GM18861 (cell line): ENCODE measurements around the gene JARID2.

Experiments used
- ATAC-seq: cut with Tn5 transposase; IDR thresholded peaks from one replicate; pipeline ENCODE4 v1.9.1; 2021; ENCODE audit not compliant: unreplicated experiment

The JARID2 gene

DNA sequence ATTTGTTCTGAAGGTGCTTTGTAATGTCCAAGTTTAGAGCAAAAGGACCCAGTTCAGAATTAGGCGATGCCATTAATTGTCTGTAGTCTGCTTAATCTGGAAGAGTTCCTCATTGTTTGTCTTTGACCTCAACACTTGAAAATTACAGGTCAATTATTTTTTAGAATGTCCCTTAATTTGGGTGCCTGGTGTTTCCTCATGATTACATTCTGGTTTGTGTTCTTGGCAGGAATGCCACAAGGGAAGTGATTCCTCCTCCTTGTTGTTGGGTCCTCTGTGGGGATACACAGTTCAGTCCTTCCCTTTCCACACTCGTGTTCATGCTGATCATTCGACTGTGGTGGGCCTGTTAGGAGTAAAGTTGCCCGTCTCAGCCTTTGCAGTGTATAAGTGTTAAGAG, 207.3 kb downstream of the JARID2 start:
- no peak for ATAC-seq

GRCh38 chr6:15453622-15454021, 207.8 kb downstream of the JARID2 start:
- no peak for ATAC-seq

GRCh38 chr6:15456422-15456821, 210.6 kb downstream of the JARID2 start:
- no peak for ATAC-seq

GRCh38 chr6:15457121-15457650, 211.3 kb downstream of the JARID2 start:
- ATAC-seq: no peak

DNA sequence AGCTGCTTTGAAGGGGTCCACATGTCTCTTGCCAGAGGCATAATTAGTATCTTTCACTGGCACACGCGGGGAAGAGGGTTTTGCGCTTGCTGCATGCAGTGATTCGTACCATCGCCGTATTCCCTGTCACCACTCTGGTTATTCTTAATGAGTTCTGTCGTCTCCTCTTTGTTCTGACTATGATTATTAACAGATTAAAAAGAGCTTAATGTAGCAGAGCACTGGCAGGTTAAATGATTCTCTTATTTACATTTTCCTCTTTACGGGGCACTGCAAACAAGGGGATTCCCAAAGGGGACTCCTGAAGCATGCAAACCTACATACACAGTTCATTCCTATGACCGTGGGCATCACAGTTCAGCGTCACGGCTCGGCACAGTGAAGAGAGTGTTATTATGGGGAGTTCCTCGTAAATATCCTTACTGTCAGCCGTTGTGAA, 212.2 kb downstream of the JARID2 start:
- ATAC-seq: peak; percentile 55

DNA sequence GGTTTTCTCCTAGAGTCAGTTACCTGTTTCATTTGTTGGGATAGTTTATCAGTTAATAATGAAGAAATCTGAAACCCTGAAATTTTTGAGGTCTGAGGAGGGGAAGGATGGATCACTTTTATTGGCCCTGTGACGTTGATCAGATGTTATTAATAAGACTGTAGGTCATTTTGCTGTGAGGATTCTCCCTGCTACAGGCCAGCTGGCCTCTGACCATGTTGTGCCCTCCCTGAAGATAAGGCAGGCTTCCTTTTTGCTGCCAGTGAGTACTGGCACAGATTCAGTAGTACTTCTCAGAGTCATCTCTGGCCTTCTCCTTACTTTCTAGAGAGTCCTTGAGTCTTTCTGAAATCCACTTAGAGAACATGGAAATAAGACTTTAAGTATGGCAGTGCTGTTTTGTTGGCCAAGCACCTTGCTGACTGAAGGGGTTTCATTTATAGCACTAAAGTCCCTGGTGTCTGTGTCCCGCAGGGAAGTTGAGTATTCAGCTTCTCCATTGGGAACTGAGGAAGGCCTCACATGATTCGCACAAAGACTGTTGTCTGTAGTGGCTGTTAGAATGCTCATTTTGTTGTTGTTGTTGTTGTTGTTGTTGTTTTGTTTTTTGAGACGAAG, 214.3 kb downstream of the JARID2 start:
- ATAC-seq: no peak

- ATAC-seq: no peak
Observed at GRCh38 chr6:15461127-15461944, 215.5 kb downstream of the JARID2 start.

- ATAC-seq: no peak
Observed at GRCh38 chr6:15462256-15462655, 216.4 kb downstream of the JARID2 start.

- ATAC-seq: no peak
Observed at GRCh38 chr6:15462717-15463525, 217.1 kb downstream of the JARID2 start.

- ATAC-seq: no peak
Observed at GRCh38 chr6:15464211-15464725, 218.4 kb downstream of the JARID2 start.

- no peak for ATAC-seq
Observed at GRCh38 chr6:15465212-15465611, 219.3 kb downstream of the JARID2 start.

DNA sequence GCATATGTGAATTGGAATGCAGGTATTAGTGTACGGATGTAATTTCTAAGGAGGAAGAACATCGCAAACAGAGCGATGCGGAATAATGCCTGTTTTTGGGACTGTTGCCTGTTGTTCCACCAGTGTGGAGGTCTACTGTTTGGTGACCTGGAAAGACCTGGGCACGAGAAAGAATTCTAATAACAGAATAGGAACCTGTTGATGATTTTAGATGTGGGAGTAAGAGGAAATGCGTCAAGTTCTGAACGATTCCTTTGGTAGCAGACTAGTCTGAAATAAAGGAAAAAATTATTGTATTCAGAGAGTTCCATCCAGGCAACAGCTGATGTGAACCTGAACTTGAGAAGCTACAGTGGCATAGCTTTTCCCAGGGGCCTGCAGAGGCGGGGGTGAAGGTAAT, 224.9 kb downstream of the JARID2 start:
- ATAC-seq: no peak

GRCh38 chr6:15472621-15473020, 226.8 kb downstream of the JARID2 start:
- ATAC-seq: no peak

DNA sequence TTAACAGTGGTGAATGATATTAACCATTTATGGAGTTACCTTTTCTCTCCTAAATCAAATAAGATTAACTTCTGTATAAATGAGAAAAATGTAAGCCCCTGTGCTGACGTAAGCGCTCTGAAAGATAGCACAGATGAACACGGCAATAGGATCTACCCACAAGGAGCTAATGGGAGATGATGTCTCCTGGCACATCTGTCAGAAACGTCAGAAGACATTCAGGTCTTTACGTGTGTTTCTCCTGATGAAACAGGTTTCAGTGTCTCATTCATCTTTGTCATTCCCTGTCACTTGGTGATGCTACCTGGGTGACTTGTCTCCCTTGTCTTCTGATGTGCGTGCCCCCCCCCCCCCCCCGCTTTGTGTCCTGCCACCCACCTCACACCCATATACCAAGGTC, 227.3 kb downstream of the JARID2 start:
- ATAC-seq: no peak

GRCh38 chr6:15473741-15474161, 227.9 kb downstream of the JARID2 start:
- ATAC-seq: no peak

GRCh38 chr6:15474196-15474595, 228.3 kb downstream of the JARID2 start:
- no peak for ATAC-seq

DNA sequence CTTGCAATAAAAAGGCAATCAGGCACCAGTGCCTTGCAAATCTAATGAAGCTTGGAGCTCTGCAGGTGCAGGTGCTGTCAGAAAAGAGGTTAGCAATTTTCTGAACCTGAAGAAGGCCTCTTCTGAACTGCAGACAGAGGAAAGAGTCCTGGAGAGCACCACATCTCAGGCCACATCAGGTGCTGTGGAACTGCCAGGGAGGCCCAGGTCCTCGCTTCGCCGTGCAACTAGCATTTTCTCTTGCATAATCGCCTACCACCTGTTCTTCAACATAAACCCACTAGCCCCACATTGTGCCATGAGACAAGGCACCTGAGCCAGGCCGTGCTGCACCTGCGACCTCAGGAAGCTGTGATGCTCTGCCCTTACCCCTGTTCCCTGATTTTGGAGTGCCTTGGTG, 229.4 kb downstream of the JARID2 start:
- no peak for ATAC-seq

GRCh38 chr6:15475872-15476271, 230.0 kb downstream of the JARID2 start:
- no peak for ATAC-seq

DNA sequence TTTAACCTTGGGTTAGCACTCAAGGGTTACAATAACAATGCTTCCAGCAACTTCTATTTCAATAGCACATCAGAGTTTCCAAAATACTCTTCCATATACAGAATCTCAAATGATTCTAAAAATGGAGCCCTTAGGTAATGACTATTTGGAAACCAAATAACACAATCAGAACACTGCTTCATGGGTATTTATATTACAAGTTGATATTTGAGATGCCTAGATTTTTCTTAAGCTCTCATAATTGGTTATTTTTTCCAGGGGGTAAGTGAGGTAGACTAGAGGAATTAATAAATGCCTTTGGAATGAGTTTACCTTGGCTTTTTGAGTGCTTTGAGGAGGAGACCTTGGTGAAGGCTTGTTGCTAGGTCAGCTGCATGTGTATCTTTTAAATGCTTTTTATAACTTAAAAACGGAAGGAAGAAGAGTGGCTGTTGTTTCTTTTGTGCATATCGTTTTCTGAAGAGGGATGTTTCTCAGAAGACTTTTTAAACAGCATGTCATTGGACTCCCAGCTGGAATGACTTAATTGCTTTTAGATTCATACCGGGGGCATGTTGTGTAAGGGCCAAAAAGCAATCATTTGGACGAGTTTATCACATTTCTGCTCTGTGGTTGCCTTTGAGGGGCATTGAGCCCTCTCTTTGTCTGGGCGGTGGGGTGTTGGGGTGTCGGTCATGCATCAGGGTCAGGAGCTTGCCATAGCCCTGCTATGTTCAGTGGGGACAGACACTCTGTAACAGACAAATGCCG, 230.9 kb downstream of the JARID2 start:
- ATAC-seq: no peak

- ATAC-seq: no peak
Observed at GRCh38 chr6:15477746-15478145, 231.9 kb downstream of the JARID2 start.

DNA sequence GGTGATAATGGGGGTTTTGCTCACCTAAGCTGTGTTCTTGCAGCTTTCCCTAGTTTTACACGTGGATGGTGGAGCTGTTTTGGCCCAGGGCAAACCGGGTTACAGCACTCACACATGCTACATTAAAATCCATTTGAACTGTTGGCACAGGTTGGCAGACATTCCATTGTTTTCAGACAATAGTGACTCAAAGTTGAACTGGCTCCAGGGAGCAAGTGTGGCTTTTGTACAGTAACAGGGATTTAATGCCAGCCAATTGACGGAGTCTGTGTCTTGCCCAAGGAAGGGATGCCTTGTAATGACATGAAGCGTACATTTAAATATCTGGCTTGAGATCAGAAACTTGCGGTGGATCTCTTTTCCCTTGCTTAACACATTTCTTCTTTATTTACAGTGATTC, 233.9 kb downstream of the JARID2 start:
- no peak for ATAC-seq
